ENCODE results near the gene ABLIM1.

DNA sequence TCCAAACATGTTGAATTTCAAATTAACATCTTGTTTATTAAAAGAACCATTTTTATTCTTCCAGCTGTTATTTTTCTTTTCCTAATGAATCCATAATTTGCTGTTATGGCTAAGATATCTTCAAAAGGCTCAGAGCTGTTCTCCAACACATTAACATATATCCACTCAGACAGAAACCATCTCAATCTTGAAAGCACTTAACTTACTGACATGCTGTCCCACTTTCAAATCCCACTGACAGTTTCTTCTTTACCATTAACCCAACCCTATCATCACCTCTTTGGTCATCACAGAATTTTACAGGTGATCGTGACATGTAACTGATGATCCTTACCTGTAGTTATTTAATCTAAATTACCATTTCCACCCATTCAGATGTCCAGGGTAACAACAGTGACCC is 178.2 kb downstream of the ABLIM1 start:
- no peak for TF ChIP-seq TCF7L2 (IDR thresholded peaks at IDR 0.05; ENCODE audit: borderline replicate concordance, low read depth, low read length)
- TF ChIP-seq, protein P1, sequence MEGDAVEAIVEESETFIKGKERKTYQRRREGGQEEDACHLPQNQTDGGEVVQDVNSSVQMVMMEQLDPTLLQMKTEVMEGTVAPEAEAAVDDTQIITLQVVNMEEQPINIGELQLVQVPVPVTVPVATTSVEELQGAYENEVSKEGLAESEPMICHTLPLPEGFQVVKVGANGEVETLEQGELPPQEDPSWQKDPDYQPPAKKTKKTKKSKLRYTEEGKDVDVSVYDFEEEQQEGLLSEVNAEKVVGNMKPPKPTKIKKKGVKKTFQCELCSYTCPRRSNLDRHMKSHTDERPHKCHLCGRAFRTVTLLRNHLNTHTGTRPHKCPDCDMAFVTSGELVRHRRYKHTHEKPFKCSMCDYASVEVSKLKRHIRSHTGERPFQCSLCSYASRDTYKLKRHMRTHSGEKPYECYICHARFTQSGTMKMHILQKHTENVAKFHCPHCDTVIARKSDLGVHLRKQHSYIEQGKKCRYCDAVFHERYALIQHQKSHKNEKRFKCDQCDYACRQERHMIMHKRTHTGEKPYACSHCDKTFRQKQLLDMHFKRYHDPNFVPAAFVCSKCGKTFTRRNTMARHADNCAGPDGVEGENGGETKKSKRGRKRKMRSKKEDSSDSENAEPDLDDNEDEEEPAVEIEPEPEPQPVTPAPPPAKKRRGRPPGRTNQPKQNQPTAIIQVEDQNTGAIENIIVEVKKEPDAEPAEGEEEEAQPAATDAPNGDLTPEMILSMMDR (tag by site-specific recombination; IDR thresholded peaks at IDR 0.05): no peak
- TF ChIP-seq ZBTB49 (tag by site-specific recombination; IDR thresholded peaks at IDR 0.05; ENCODE audit: low read depth): no peak
